CD4-positive, alpha-beta T cell (primary cell): Measurements from ENCODE around the gene MTRF1. TPM values are rescaled to one million over a fixed set of nuclear protein-coding genes. Genes with fewer than 3 reads are reported as not detected.

Experiments
- ATAC-seq: fragments of 200-7000 bp; cut with Tn5 transposase; one replicate; pipeline ENCODE4 v1.10.0; 2022; ENCODE audit warnings: mild to moderate bottlenecking; ENCODE audit not compliant: poor library complexity
- CTCF ChIA-PET: fragments of 350-600 bp; sonication (Branson Sonifier 250); formaldehyde crosslinking; loops from one replicate; lab custom pipeline; 2021; ENCODE audit warnings: antibody characterized with exemption, inconsistent platforms; lab: Charles Lee
- POLR2A ChIA-PET: fragments of 350-600 bp; sonication (Branson Sonifier 250); formaldehyde crosslinking; loops from one replicate; lab custom pipeline; 2021; ENCODE audit warnings: antibody characterized with exemption, inconsistent platforms; lab: Charles Lee
- DNase-seq, 14 experiments: peaks; one replicate each; pipeline ENCODE4 v3.0.0-alpha.2; 2013 to 2020; ENCODE audit warnings: mixed read lengths in 2 of 14
- H3K27ac ChIP-seq, 2 donors: one replicate each; pipeline versions ENCODE4 v1.5.1 to v1.7.0; 2013; ENCODE audit warnings: low read length in 2 of 2, low read depth in 1 of 2, mild to moderate bottlenecking in 1 of 2
- H3K27me3 ChIP-seq, 2 experiments: 1 replicate in 1 of 2; 2 replicates in 1 of 2; pipeline versions ENCODE4 v1.6.1 to v1.7.0; 2013; ENCODE audit warnings: low read length in 2 of 2, control low read depth in 1 of 2, mild to moderate bottlenecking in 1 of 2, moderate library complexity in 1 of 2; ENCODE audit not compliant: insufficient read depth in 2 of 2, control insufficient read depth in 1 of 2
- H3K36me3 ChIP-seq: one replicate; pipeline ENCODE4 v1.6.1; 2013; ENCODE audit warnings: low read length, control low read depth; ENCODE audit not compliant: insufficient read depth
- H3K4me1 ChIP-seq: one replicate; pipeline ENCODE4 v1.6.1; 2013; ENCODE audit warnings: low read length, control low read depth; ENCODE audit not compliant: insufficient read depth
- H3K4me3 ChIP-seq: one replicate; pipeline ENCODE4 v1.5.1; 2013; ENCODE audit warnings: mild to moderate bottlenecking, low read length, moderate library complexity
- H3K9me3 ChIP-seq, 2 experiments: 1 replicate in 1 of 2; 2 replicates in 1 of 2; pipeline versions ENCODE4 v1.6.1 to v1.7.0; 2013; ENCODE audit warnings: low read length in 2 of 2, mild to moderate bottlenecking in 2 of 2, control low read depth in 1 of 2, moderate library complexity in 1 of 2; ENCODE audit not compliant: control insufficient read depth in 1 of 2, insufficient read depth in 1 of 2
- H3K27ac Mint-ChIP-seq: one replicate; pipeline ENCODE4 v1.8.0; 2020; ENCODE audit warnings: mixed read lengths
- H3K27me3 Mint-ChIP-seq: one replicate; pipeline ENCODE4 v1.8.0; 2021; ENCODE audit warnings: mixed read lengths
- H3K36me3 Mint-ChIP-seq: one replicate; pipeline ENCODE4 v1.8.0; 2021; ENCODE audit warnings: low read depth, mixed read lengths
- H3K4me1 Mint-ChIP-seq: one replicate; pipeline ENCODE4 v1.8.0; 2021; ENCODE audit warnings: low read depth, mixed read lengths
- H3K4me3 Mint-ChIP-seq: one replicate; pipeline ENCODE4 v1.8.0; 2020; ENCODE audit warnings: mild to moderate bottlenecking, mixed read lengths
- H3K9me3 Mint-ChIP-seq: one replicate; pipeline ENCODE4 v1.8.0; 2020; ENCODE audit warnings: mixed read lengths
- CTCF ChIP-seq: fragments of 200-600 bp; IDR thresholded peaks from one replicate; pipeline ENCODE4 v1.8.0; 2022; ENCODE audit warnings: antibody characterized with exemption, mild to moderate bottlenecking
- intact Hi-C, 2 experiments: fragments of 100-400 bp; cut with DNase I in 1 of 2; cut with micrococcal nuclease in 1 of 2; formaldehyde crosslinking; loops; one replicate each; pipeline versions ENCODE4 v1.15.1 to v1.9.0; 2023 to 2025; cut with DNase I, micrococcal nuclease
- total RNA-seq, 174 experiments: library from RNA in 2 of 174; stranded (reverse) in 2 of 174; gene quantifications; one replicate each; pipeline ENCODE4 v1.2.3 and lab custom pipeline; 2021 to 2026

MTRF1 gene
- total RNA-seq, 2 experiments from 2014 or later: 15.7 to 17.8 TPM

DNA sequence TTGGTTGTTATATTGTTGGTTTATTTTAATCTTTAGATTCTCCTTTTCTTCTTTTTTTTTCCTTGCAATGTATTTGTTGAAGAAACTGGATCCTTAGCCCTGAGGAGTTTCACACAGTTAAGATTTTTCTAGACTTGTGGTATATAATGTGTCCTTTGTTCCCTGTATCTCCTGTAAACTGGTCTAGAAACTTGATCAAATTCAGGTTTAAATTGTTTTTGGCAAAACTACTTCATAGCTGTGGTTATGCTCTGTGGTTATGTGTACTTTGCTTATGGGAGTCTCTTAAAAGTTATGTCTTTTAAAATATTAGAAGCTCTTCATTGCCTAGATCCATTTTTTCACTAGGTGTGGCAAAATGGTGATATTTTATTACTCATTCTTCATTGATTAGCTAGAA is 3.7 kb upstream of the MTRF1 start:
- Histone ChIP-seq H3K9me3 (peaks cover 3 to 11% of the 10 kb centered on the region in 2 experiments), H3K27ac (no peak overlapping the region), H3K4me1 (peaks cover 12% of the 10 kb centered on the region), H3K36me3 (no peaks in the 10 kb centered on the region), H3K4me3 (no peak overlapping the region), H3K27me3 (no peaks in the 10 kb centered on the region)
- CTCF ChIA-PET: interaction anchor here (1.1 kb wide), 1 partner anchor 9 kb away, joined by 3 read pairs; no protein-coding TSS in a partner anchor
- peak overlapping the region; percentile 52 for H3K27ac Mint-ChIP-seq
- no peak for TF ChIP-seq CTCF
- intact Hi-C loops: loop anchor here in 1 of 2 experiments (10.0 kb wide), 1 partner anchor 492 kb away; the partner anchor contains the start of gene MRPS31
- H3K4me3 Mint-ChIP-seq: peak overlapping the region; percentile 9
- H3K9me3 Mint-ChIP-seq: peaks cover 2% of the 10 kb centered on the region
- ATAC-seq: no peak
- H3K4me1 Mint-ChIP-seq: peaks cover 36% of the 10 kb centered on the region
- POLR2A ChIA-PET: interaction anchor here (0.8 kb wide), 1 partner anchor 44 kb away, joined by 3 read pairs; the partner anchor contains the start of gene NAA16
- no peaks in the 10 kb centered on the region for H3K27me3 Mint-ChIP-seq
- peaks cover 34% of the 10 kb centered on the region for H3K36me3 Mint-ChIP-seq
- DNase-seq: no peak

DNA sequence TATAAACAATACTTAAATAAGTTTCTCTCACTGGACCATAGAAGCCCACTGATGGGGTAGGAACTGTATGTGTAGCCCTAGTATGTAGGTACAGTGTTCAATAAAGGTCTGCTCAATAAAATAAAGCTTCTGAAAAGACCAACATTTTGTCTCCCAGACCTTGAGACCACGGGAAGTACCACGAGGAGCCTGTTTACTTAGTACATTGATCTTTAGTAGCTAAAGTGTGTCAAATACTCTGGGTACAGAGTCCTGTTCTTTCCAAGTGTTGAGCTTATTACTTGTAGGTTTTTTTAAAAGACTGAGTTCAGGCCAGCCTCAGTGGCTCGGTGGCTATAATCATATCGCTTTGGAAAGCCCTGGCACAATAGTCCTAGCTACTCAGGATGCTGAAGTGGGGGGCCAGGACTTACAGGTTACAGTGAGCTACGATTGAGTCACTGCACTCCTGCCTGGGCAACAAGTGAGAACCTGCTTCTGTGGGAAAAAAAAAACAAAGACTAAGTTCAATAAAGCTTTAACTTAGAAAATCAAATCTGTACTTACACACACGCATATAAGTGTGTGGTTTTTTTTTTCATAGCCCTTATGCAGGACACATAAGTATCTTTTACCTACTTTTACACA is 3.4 kb downstream of the MTRF1 start:
- CTCF ChIA-PET: no interaction called here
- intact Hi-C loops: loop anchor here in 1 of 2 experiments (5.0 to 10.0 kb wide), 3 partner anchors 485 to 1012 kb away; partner anchors contain the start of genes AKAP11 and MRPS31

DNA sequence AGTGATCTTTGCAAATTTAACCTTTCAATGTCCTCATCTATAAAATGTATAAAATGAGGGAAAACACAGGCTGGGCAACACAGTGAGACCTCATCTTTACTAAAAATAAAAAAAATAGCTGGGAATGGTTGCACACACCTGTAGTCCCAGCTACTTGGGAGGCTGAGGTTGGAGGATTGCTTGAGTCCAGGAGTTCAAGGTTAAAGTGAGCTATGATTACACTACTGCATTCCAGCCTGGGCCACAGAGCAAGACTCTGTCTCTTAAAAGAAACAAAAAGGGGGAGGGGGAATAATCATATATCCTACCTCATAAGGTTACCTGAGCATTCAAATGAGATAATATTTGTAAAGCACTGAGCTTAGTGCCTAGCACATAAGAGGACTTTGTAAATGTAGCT is 5.8 kb downstream of the MTRF1 start:
- intact Hi-C loops: no loop called here
- no peak overlapping the region for H3K4me3 Mint-ChIP-seq
- no peak for TF ChIP-seq CTCF
- peaks cover 80% of the 10 kb centered on the region for H3K36me3 Mint-ChIP-seq
- Histone ChIP-seq H3K9me3 (no peaks in the 10 kb centered on the region), H3K27ac (no peak overlapping the region), H3K4me3 (no peak overlapping the region), H3K36me3 (peaks cover 37% of the 10 kb centered on the region), H3K27me3 (no peaks in the 10 kb centered on the region), H3K4me1 (peaks cover 5% of the 10 kb centered on the region)
- H3K4me1 Mint-ChIP-seq: peaks cover 31% of the 10 kb centered on the region
- no peak overlapping the region for H3K27ac Mint-ChIP-seq
- H3K27me3 Mint-ChIP-seq: no peaks in the 10 kb centered on the region
- ATAC-seq: no peak
- H3K9me3 Mint-ChIP-seq: no peaks in the 10 kb centered on the region
- DNase-seq: no peak
- ChIA-PET POLR2A (no interaction called here), CTCF (interaction anchor here (1.5 kb wide), 1 partner anchor 10 kb away, joined by 3 read pairs; no protein-coding TSS in a partner anchor)

More for the DNA sequence above, 3.4 kb downstream of the MTRF1 start:
- H3K27me3 ChIP-seq: no peaks in the 10 kb centered on the region
- H3K27ac ChIP-seq: no peak overlapping the region
- TF ChIP-seq CTCF: no peak
- H3K4me1 Mint-ChIP-seq: peaks cover 45% of the 10 kb centered on the region
- no peak overlapping the region for H3K4me3 Mint-ChIP-seq
- H3K9me3 Mint-ChIP-seq: no peaks in the 10 kb centered on the region
- ATAC-seq (no peak), DNase-seq (no peak)
- POLR2A ChIA-PET: interaction anchor here (0.8 kb wide), 1 partner anchor 10 kb away, joined by 4 read pairs; no protein-coding TSS in a partner anchor
- H3K36me3 ChIP-seq: peaks cover 24% of the 10 kb centered on the region
- H3K27ac Mint-ChIP-seq: no peak overlapping the region
- H3K4me1 ChIP-seq: peaks cover 13% of the 10 kb centered on the region
- no peaks in the 10 kb centered on the region for H3K9me3 ChIP-seq
- no peak overlapping the region for H3K4me3 ChIP-seq
- no peaks in the 10 kb centered on the region for H3K27me3 Mint-ChIP-seq
- peaks cover 70% of the 10 kb centered on the region for H3K36me3 Mint-ChIP-seq
